Gastrocnemius medialis (tissue), 4 donors: ENCODE data around the gene TPCN1.

Experiments used
- CTCF ChIP-seq, 5 experiments: fragments of 450-650 bp in 3 of 5; fragments of 200-600 bp in 2 of 5; sonication (generic) in 2 of 5; IDR thresholded peaks in 4 of 5; conservative IDR thresholded peaks in 1 of 5; 1 replicate in 4 of 5; 2 replicates in 1 of 5; pipeline ENCODE4 v1.5.1; 2016 to 2019; ENCODE audit warnings: antibody characterized with exemption in 5 of 5, mild to moderate bottlenecking in 3 of 5, moderate library complexity in 3 of 5
- POLR2A ChIP-seq, 2 donors: fragments of 450-650 bp; IDR thresholded peaks; one replicate each; pipeline ENCODE4 v1.6.1; 2017; ENCODE audit warnings: antibody characterized with exemption in 2 of 2, mild to moderate bottlenecking in 2 of 2, moderate library complexity in 2 of 2

GRCh38 chr12:113347892-113348291, 126.6 kb downstream of the TPCN1 start:
- TF ChIP-seq CTCF (IDR thresholded peaks at IDR 0.05 in 4 of 5, conservative IDR thresholded peaks at IDR 0.05 in 1 of 5) (no peak), POLR2A (IDR thresholded peaks at IDR 0.05) (no peak)
